Neutrophil (primary cell): Measurements from ENCODE around the gene RSAD1.

Experiments used
- H3K27ac ChIP-seq: fragments of 200-600 bp; sonication (generic); 2 replicates; pipeline ENCODE4 v1.5.1; 2016; ENCODE audit warnings: mild to moderate bottlenecking, moderate library complexity
- H3K27me3 ChIP-seq: fragments of 200-600 bp; sonication (generic); 2 replicates; pipeline ENCODE4 v1.6.0; 2016; ENCODE audit warnings: mild to moderate bottlenecking
- H3K36me3 ChIP-seq: fragments of 200-600 bp; sonication (generic); 2 replicates; pipeline ENCODE4 v1.5.1; 2017
- H3K4me1 ChIP-seq, 2 experiments: fragments of 200-600 bp in 1 of 2; sonication (generic) in 1 of 2; 1 replicate in 1 of 2; 2 replicates in 1 of 2; pipeline versions ENCODE4 v1.5.1 to v1.6.1; 2013 to 2016; ENCODE audit warnings: low read depth in 1 of 2, low read length in 1 of 2, mild to moderate bottlenecking in 1 of 2, moderate library complexity in 1 of 2; ENCODE audit not compliant: control insufficient read depth in 1 of 2, insufficient read depth in 1 of 2
- H3K4me3 ChIP-seq, 2 experiments: fragments of 200-600 bp in 1 of 2; sonication (generic) in 1 of 2; 1 replicate in 1 of 2; 2 replicates in 1 of 2; pipeline ENCODE4 v1.5.1; 2013 to 2016; ENCODE audit warnings: low read depth in 1 of 2, low read length in 1 of 2, mild to moderate bottlenecking in 1 of 2, moderate library complexity in 1 of 2
- H3K9me3 ChIP-seq: fragments of 200-600 bp; sonication (generic); 2 replicates; pipeline ENCODE4 v1.5.1; 2016
- TF ChIP-seq, protein P1 (sequence below): fragments of 200-600 bp; sonication (generic); IDR thresholded peaks from 2 replicates; pipeline ENCODE4 v1.5.1; 2016; ENCODE audit warnings: antibody characterized with exemption

The RSAD1 gene

DNA sequence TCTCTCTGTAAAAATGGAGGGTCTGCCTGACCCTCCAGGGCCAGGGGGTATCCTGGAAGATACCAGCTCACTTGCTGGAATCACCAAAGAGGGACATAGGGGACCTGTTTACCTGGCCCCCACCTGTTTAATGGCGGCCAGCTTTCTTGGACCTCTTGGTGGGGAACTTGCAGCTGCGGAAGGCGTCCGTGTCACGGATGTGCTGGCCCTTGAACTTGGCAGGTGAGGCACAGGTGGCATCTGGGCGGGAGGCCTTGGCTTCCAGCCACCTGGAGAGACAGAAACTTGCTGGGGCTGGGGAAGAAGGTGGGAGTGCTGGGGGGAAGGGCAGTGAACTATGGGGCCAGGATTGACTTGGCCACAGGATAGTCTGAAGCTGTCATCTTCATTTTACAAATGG, 13.5 kb upstream of the RSAD1 start:
- H3K4me3 ChIP-seq: no peak overlapping the region
- peaks cover 0 to 4% of the 10 kb centered on the region in 2 experiments for H3K4me1 ChIP-seq
- no peak overlapping the region for H3K27ac ChIP-seq
- H3K9me3 ChIP-seq: no peaks in the 10 kb centered on the region
- TF ChIP-seq, protein P1, sequence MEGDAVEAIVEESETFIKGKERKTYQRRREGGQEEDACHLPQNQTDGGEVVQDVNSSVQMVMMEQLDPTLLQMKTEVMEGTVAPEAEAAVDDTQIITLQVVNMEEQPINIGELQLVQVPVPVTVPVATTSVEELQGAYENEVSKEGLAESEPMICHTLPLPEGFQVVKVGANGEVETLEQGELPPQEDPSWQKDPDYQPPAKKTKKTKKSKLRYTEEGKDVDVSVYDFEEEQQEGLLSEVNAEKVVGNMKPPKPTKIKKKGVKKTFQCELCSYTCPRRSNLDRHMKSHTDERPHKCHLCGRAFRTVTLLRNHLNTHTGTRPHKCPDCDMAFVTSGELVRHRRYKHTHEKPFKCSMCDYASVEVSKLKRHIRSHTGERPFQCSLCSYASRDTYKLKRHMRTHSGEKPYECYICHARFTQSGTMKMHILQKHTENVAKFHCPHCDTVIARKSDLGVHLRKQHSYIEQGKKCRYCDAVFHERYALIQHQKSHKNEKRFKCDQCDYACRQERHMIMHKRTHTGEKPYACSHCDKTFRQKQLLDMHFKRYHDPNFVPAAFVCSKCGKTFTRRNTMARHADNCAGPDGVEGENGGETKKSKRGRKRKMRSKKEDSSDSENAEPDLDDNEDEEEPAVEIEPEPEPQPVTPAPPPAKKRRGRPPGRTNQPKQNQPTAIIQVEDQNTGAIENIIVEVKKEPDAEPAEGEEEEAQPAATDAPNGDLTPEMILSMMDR: no peak
- H3K27me3 ChIP-seq: peaks cover 40% of the 10 kb centered on the region
- no peaks in the 10 kb centered on the region for H3K36me3 ChIP-seq

DNA sequence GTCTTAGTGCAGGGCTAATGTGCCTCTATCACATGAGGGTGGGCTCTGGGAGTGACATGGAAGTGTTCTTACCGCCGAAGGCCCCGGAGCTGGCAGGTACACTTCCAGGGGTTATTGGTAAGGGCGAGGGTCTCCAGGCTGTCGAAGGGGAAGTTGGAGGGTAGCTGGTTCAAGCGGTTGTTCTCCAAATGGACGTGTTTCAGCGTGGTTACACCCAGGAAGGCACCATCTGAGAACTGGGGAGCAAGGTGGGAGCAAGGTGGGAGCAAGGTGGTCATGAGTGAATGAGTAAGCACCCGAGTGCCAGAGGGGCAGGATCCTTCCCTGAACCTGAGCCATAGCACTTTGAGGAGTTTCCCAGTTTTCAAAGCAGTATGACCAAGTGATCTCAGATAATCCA, 13.0 kb upstream of the RSAD1 start:
- Histone ChIP-seq H3K4me3 (no peak overlapping the region), H3K4me1 (peaks cover 0 to 4% of the 10 kb centered on the region in 2 experiments), H3K27me3 (peaks cover 45% of the 10 kb centered on the region), H3K27ac (no peak overlapping the region), H3K36me3 (no peaks in the 10 kb centered on the region), H3K9me3 (no peaks in the 10 kb centered on the region)
- TF ChIP-seq, protein P1: no peak

DNA sequence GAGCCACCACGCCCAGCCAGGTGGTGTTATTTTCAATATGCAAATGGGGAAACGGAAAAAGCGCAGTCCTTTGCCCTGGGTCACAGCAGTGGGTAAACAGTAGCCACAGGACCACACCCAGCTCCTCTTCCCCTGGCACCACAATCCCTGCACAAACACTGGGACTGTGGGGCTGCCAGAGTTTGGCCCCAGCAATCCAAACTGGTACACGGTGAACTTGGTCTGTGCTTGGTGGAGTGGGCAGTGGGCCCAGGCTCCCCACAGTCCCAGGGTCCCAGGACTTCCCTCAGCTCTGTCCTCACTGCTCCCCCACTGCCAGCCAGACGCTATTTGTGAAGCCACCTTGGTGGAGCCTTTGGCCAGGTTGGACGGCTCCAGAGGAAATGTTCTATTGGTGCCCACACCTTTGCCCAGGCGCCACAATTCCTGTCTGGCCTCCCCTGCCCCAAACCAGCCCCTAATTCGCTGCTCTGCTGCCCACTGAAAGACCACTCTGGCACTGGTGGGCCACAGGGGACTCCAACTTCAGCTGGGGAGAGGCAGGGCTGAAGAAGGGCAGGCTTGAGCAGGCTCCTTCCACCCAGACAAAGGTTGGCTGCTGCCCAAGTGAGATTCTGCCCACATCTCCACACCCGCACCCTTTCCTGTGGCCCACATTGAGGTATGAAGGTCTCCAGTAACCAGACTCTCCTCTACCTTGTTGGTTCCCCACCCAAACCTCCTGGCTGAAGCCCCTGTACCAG, 12.1 kb upstream of the RSAD1 start:
- Histone ChIP-seq H3K27ac (no peak overlapping the region), H3K36me3 (no peaks in the 10 kb centered on the region), H3K9me3 (no peaks in the 10 kb centered on the region), H3K4me1 (peaks cover 0 to 4% of the 10 kb centered on the region in 2 experiments), H3K27me3 (peaks cover 54% of the 10 kb centered on the region), H3K4me3 (no peak overlapping the region)
- TF ChIP-seq, protein P1: no peak

DNA sequence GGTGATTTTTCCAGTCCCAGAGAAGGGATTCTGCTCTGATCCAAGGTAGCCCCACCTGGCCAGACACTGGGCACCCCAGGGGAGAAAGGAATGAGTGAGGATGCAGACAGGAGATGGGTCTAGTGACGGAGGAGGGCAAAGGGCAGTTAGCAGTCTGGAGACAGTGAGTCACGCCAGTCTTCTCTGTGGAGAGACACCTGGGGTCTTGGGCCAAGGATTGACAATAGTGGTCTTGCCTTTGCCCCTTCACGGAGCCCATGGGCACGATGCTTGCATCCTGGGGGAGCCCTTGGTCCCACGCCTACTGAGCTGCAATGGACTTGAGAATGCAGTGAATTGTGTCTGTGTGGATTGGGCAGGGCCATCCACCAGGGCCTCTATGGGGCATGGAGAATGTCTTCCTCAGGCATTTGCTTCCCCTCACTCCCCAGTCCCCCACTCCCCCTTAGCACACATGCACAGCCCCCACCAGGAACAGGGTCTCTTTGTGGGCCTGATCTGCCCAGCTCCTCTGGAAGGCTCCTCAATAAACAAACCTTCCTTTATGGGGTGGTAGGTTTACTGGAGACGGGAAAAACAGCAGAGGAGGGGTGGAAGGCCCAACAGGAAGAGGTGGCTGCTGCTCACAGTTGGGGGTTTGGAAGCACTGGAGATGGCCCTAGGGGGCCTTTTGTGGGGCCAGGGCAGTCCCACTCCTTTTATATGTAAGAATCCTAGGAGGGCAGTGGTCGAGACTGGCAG, 11.4 kb upstream of the RSAD1 start:
- Histone ChIP-seq H3K4me1 (peaks cover 0 to 4% of the 10 kb centered on the region in 2 experiments), H3K27ac (no peak overlapping the region), H3K4me3 (no peak overlapping the region), H3K36me3 (no peaks in the 10 kb centered on the region), H3K9me3 (no peaks in the 10 kb centered on the region), H3K27me3 (peaks cover 61% of the 10 kb centered on the region)
- TF ChIP-seq, protein P1: no peak

DNA sequence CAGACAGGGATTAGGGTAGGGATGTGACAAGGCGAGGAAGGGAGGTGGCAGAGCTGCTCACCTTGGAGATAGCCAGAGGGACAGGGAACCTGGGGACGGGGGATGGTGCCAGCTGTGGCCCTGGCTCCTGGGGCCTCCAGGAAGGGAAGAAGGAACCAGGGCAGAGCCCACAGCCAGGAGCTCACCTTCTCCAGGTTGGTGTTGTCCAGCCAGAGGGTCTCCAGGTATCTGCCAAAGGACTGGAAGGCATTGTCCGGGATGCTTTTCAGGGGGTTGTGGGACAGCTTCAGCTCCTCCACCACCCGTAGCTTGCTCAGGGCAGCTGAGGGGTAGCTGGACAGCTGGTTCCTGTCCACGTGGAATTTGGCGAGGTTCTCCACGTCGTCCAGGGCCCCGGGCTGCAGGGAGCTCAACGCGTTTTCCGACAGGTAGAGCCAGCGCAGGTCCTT, 10.8 kb upstream of the RSAD1 start:
- H3K9me3 ChIP-seq: no peaks in the 10 kb centered on the region
- H3K4me1 ChIP-seq: peaks cover 0 to 4% of the 10 kb centered on the region in 2 experiments
- H3K27ac ChIP-seq: no peak overlapping the region
- H3K27me3 ChIP-seq: peaks cover 66% of the 10 kb centered on the region
- H3K4me3 ChIP-seq: no peak overlapping the region
- TF ChIP-seq, protein P1: no peak
- no peaks in the 10 kb centered on the region for H3K36me3 ChIP-seq
